ENCODE measurements around the gene SSBP3. TPM values are rescaled to one million over a fixed set of nuclear protein-coding genes. Genes with fewer than 3 reads are reported as not detected.

SSBP3 gene
- total RNA-seq, 1 experiment from 2014 or later = 42.1 TPM

GRCh38 chr1:54324251-54325140 is 81.7 kb downstream of the SSBP3 start:
- no TSS peak for BruUV-seq (replicated peaks)
- H3K27ac Mint-ChIP-seq (ENCODE audit: unreplicated experiment) = peak overlapping the region; percentile 53
- H3K9me3 Mint-ChIP-seq (ENCODE audit: unreplicated experiment) = no peaks in the 10 kb centered on the region
- no peak for DNase-seq
- intact Hi-C loops (cut with micrococcal nuclease; ENCODE audit: unreplicated experiment) = no loop called here
- no peak overlapping the region for H3K4me3 Mint-ChIP-seq (ENCODE audit: unreplicated experiment)
- POLR2A ChIA-PET = no interaction called here
- Histone ChIP-seq H3K36me3 (ENCODE audit: control insufficient read depth, insufficient read depth, low read length) (no peaks in the 10 kb centered on the region; the same call in 1 of the 2 replicates), H3K27me3 (replicated peaks; ENCODE audit: control insufficient read depth, insufficient read depth, low read length) (no peaks in the 10 kb centered on the region), H3K4me3 (ENCODE audit: low read depth, low read length) (no peak overlapping the region), H3K9me3 (no peaks in the 10 kb centered on the region), H3K4me1 (peaks cover 17% of the 10 kb centered on the region)
- H3K36me3 Mint-ChIP-seq (ENCODE audit: insufficient read depth, unreplicated experiment) = no peaks in the 10 kb centered on the region
- peaks cover 18% of the 10 kb centered on the region for H3K4me1 Mint-ChIP-seq (ENCODE audit: low read depth, unreplicated experiment)
- TF ChIP-seq, protein P1, sequence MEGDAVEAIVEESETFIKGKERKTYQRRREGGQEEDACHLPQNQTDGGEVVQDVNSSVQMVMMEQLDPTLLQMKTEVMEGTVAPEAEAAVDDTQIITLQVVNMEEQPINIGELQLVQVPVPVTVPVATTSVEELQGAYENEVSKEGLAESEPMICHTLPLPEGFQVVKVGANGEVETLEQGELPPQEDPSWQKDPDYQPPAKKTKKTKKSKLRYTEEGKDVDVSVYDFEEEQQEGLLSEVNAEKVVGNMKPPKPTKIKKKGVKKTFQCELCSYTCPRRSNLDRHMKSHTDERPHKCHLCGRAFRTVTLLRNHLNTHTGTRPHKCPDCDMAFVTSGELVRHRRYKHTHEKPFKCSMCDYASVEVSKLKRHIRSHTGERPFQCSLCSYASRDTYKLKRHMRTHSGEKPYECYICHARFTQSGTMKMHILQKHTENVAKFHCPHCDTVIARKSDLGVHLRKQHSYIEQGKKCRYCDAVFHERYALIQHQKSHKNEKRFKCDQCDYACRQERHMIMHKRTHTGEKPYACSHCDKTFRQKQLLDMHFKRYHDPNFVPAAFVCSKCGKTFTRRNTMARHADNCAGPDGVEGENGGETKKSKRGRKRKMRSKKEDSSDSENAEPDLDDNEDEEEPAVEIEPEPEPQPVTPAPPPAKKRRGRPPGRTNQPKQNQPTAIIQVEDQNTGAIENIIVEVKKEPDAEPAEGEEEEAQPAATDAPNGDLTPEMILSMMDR (IDR thresholded peaks at IDR 0.05; ENCODE audit: insufficient read depth in 1 of 2, low read depth in 1 of 2, low read length in 1 of 2, severe bottlenecking in 1 of 2, unreplicated experiment in 1 of 2) = no peak
- no peaks in the 10 kb centered on the region for H3K27me3 Mint-ChIP-seq (ENCODE audit: insufficient read depth, unreplicated experiment)
- CTCF ChIA-PET = no interaction called here

- Mint-ChIP-seq H3K27me3 (ENCODE audit: insufficient read depth, unreplicated experiment) (no peaks in the 10 kb centered on the region), H3K4me3 (ENCODE audit: unreplicated experiment) (peak overlapping the region; percentile 22), H3K4me1 (ENCODE audit: low read depth, unreplicated experiment) (peaks cover 18% of the 10 kb centered on the region), H3K9me3 (ENCODE audit: unreplicated experiment) (no peaks in the 10 kb centered on the region), H3K27ac (ENCODE audit: unreplicated experiment) (peak overlapping the region; percentile 60), H3K36me3 (ENCODE audit: insufficient read depth, unreplicated experiment) (no peaks in the 10 kb centered on the region)
- no TSS peak for BruUV-seq (replicated peaks)
- TF ChIP-seq, protein P1 (IDR thresholded peaks at IDR 0.05; ENCODE audit: insufficient read depth in 1 of 2, low read depth in 1 of 2, low read length in 1 of 2, severe bottlenecking in 1 of 2, unreplicated experiment in 1 of 2) = no peak
- Histone ChIP-seq H3K4me3 (ENCODE audit: low read depth, low read length) (no peak overlapping the region), H3K4me1 (peaks cover 17% of the 10 kb centered on the region), H3K27me3 (replicated peaks; ENCODE audit: control insufficient read depth, insufficient read depth, low read length) (no peaks in the 10 kb centered on the region), H3K36me3 (ENCODE audit: control insufficient read depth, insufficient read depth, low read length) (no peaks in the 10 kb centered on the region; the same call in 1 of the 2 replicates), H3K9me3 (no peaks in the 10 kb centered on the region)
- ChIA-PET POLR2A (interaction anchor here (0.6 to 1.0 kb wide), 2 partner anchors 124 to 165 kb away, joined by 3 to 6 read pairs; partner anchors contain the start of genes CYB5RL and MRPL37), CTCF (interaction anchor here (0.6 to 1.0 kb wide), 3 partner anchors 36 to 165 kb away, joined by 3 to 4 read pairs (median 3); no protein-coding TSS in a partner anchor)
- intact Hi-C loops (cut with micrococcal nuclease; ENCODE audit: unreplicated experiment) = loop anchor here (1.0 to 2.0 kb wide), 3 partner anchors 33 to 165 kb away; no protein-coding TSS in a partner anchor
- DNase-seq = no peak
Observed at GRCh38 chr1:54323921-54324250, 82.3 kb downstream of the SSBP3 start.

DNA sequence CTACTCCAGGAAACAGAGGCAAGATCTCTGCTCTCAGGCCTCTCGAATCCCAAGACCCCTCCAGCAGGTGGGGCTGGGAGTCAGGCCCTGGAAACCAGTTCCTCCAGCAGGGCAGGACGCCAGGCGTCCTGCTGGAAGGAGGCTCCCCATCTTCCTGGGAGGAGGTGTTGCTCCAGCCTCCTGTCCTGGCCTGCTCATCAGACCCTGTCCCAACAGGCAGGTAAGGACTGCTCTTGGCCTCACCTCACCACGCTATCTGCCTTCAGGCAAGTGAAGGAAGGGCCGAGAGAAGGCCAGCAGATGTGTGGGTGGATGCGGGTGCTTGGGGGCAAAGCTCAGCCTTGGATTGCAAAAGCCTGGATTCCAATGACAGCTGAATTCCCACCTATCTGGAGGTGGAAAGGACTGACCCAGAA is 82.9 kb downstream of the SSBP3 start:
- ChIA-PET CTCF (interaction anchor here (0.6 to 1.0 kb wide), 3 partner anchors 36 to 166 kb away, joined by 3 to 4 read pairs (median 3); no protein-coding TSS in a partner anchor), POLR2A (interaction anchor here (0.6 to 1.0 kb wide), 2 partner anchors 123 to 166 kb away, joined by 3 to 6 read pairs; partner anchors contain the start of genes CYB5RL and MRPL37)
- H3K4me1 Mint-ChIP-seq (ENCODE audit: low read depth, unreplicated experiment) = peaks cover 18% of the 10 kb centered on the region
- DNase-seq = peak; percentile 82 to 92
- no peaks in the 10 kb centered on the region for H3K27me3 ChIP-seq (replicated peaks; ENCODE audit: control insufficient read depth, insufficient read depth, low read length)
- H3K27ac Mint-ChIP-seq (ENCODE audit: unreplicated experiment) = peak overlapping the region; percentile 60
- no peaks in the 10 kb centered on the region for H3K36me3 Mint-ChIP-seq (ENCODE audit: insufficient read depth, unreplicated experiment)
- H3K4me3 Mint-ChIP-seq (ENCODE audit: unreplicated experiment) = peak overlapping the region; percentile 22
- H3K9me3 Mint-ChIP-seq (ENCODE audit: unreplicated experiment) = no peaks in the 10 kb centered on the region
- H3K4me3 ChIP-seq (ENCODE audit: low read depth, low read length) = no peak overlapping the region
- intact Hi-C loops (cut with micrococcal nuclease; ENCODE audit: unreplicated experiment) = loop anchor here (1.0 to 2.0 kb wide), 3 partner anchors 33 to 166 kb away; no protein-coding TSS in a partner anchor
- peaks cover 17% of the 10 kb centered on the region for H3K4me1 ChIP-seq
- BruUV-seq (replicated peaks) = no TSS peak
- TF ChIP-seq, protein P1 (IDR thresholded peaks at IDR 0.05; ENCODE audit: insufficient read depth in 1 of 2, low read depth in 1 of 2, low read length in 1 of 2, severe bottlenecking in 1 of 2, unreplicated experiment in 1 of 2) = peak; percentile 24 to 50
- no peaks in the 10 kb centered on the region for H3K9me3 ChIP-seq
- no peaks in the 10 kb centered on the region; the same call in 1 of the 2 replicates for H3K36me3 ChIP-seq (ENCODE audit: control insufficient read depth, insufficient read depth, low read length)
- H3K27me3 Mint-ChIP-seq (ENCODE audit: insufficient read depth, unreplicated experiment) = no peaks in the 10 kb centered on the region
